ENCODE results near the gene SIGLEC11. TPM values are rescaled to one million over a fixed set of nuclear protein-coding genes. Genes with fewer than 3 reads are reported as not detected.
"Not testable (repeated sequence)": the region's sequence is repeated elsewhere in the genome, so short reads cannot be mapped to it uniquely, and the experiment has no call there.

The SIGLEC11 gene
- total RNA-seq, 4 donors from 2014 or later: 1.2 to 3.9 TPM; not detected in 2

DNA sequence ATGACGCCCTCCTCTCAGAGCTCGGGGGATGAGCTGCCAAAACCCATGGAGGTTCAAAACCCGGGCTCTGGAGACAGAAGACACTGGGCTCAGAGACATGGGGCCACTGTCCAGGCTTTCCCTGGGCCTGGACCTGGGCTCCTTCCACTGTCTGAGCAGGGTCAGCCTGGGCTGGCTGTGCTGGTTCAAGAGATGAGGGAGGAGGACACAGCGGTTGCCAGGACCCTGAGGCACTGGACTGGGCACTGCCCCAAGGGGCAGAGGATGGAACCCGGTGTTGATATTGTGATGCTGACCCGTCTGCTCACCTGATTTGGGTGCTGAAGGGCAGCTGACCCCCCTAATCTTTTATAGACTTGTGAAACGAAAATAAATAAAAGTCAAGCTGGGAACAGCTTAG lies 14.1 kb upstream of the SIGLEC11 start:
- no peak for DNase-seq
- H3K27ac ChIP-seq: no peak overlapping the region
- H3K27me3 ChIP-seq: no peaks in the 10 kb centered on the region
- no peak for TF ChIP-seq POLR2A (IDR thresholded peaks at IDR 0.05)
- TF ChIP-seq, protein P1, sequence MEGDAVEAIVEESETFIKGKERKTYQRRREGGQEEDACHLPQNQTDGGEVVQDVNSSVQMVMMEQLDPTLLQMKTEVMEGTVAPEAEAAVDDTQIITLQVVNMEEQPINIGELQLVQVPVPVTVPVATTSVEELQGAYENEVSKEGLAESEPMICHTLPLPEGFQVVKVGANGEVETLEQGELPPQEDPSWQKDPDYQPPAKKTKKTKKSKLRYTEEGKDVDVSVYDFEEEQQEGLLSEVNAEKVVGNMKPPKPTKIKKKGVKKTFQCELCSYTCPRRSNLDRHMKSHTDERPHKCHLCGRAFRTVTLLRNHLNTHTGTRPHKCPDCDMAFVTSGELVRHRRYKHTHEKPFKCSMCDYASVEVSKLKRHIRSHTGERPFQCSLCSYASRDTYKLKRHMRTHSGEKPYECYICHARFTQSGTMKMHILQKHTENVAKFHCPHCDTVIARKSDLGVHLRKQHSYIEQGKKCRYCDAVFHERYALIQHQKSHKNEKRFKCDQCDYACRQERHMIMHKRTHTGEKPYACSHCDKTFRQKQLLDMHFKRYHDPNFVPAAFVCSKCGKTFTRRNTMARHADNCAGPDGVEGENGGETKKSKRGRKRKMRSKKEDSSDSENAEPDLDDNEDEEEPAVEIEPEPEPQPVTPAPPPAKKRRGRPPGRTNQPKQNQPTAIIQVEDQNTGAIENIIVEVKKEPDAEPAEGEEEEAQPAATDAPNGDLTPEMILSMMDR (IDR thresholded peaks at IDR 0.05): no peak
- no peak overlapping the region for H3K4me3 ChIP-seq
- H3K4me1 ChIP-seq: no peaks in the 10 kb centered on the region
- no peaks in the 10 kb centered on the region for H3K36me3 ChIP-seq
- intact Hi-C loops (cut with DNase I; ENCODE audit: low total_unique reads): no loop called here
- no peaks in the 10 kb centered on the region for H3K9me3 ChIP-seq

DNA sequence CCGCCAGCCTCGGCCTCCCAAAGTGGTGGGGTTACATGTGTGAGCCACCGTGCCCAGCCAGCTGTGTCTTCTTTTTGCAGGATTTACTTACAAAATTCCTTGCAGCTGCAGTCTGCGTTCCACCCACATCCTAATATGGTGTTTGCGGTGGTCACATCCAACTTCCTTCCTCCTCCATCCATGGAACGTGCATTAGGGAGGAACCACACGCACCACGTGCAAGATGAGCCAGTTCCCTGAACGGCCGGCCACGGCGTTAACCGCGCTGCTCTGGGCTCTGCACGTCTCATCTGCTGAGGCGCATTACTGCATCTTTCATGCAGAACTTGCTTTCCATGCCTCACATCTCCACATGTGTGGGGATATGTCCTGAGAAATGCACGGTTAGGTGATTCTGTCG lies 13.0 kb upstream of the SIGLEC11 start:
- no peak overlapping the region for H3K27ac ChIP-seq
- H3K4me3 ChIP-seq: no peak overlapping the region
- intact Hi-C loops (cut with DNase I; ENCODE audit: low total_unique reads): no loop called here
- H3K36me3 ChIP-seq: no peaks in the 10 kb centered on the region
- TF ChIP-seq, protein P1 (IDR thresholded peaks at IDR 0.05): no peak
- no peak for TF ChIP-seq POLR2A (IDR thresholded peaks at IDR 0.05)
- H3K9me3 ChIP-seq: no peaks in the 10 kb centered on the region
- H3K4me1 ChIP-seq: no peaks in the 10 kb centered on the region
- H3K27me3 ChIP-seq: peaks cover 0 to 2% of the 10 kb centered on the region in 2 donors
- no peak for DNase-seq

DNA sequence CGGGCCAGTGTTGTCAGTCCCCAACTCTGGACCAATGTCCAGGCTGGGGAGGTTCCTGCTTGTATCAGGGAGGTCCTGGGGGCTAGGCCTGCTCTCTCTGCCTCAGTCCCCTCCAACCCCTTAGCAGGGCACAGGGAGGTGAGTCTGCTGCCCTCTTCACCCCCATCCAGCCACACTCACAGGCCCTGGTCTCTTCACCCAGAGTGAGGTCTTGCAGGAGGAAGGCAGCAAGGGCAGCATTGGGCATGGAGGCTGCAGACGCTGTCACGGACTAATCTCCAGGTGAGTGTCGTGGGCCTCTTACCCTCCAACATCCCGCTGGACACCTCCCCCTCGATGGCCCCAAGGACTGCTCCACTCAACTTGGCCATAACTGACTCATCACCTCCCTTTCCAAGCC lies 11.9 kb upstream of the SIGLEC11 start:
- no peak for TF ChIP-seq POLR2A (IDR thresholded peaks at IDR 0.05)
- TF ChIP-seq, protein P1 (IDR thresholded peaks at IDR 0.05): no peak
- Histone ChIP-seq H3K27ac (no peak overlapping the region), H3K36me3 (no peaks in the 10 kb centered on the region), H3K4me3 (no peak overlapping the region), H3K27me3 (peaks cover 0 to 12% of the 10 kb centered on the region in 2 donors), H3K4me1 (no peaks in the 10 kb centered on the region), H3K9me3 (no peaks in the 10 kb centered on the region)
- intact Hi-C loops (cut with DNase I; ENCODE audit: low total_unique reads): no loop called here
- no peak for DNase-seq

DNA sequence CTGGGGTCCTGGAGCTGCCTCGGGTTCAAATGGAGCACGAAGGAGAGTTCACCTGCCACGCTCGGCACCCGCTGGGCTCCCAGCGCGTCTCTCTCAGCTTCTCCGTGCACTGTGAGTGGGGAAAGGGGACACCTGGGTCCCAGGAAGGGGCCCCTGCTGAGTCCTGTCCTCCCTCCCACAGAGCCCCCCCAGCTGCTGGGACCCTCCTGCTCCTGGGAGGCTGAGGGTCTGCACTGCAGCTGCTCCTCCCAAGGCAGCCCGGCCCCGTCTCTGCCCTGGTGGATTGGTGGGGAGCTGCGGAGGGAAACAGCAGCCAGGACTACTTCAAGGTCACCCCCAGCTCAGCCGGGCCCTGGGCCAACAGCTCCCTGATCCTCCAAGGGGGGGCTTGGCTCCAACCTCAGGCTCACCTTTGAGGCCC lies 11.0 kb upstream of the SIGLEC11 start:
- DNase-seq: no peak
- no peak overlapping the region for H3K4me3 ChIP-seq
- TF ChIP-seq POLR2A (IDR thresholded peaks at IDR 0.05): no peak
- TF ChIP-seq, protein P1 (IDR thresholded peaks at IDR 0.05): no peak
- intact Hi-C loops (cut with DNase I; ENCODE audit: low total_unique reads): no loop called here
- H3K4me1 ChIP-seq: no peaks in the 10 kb centered on the region
- no peaks in the 10 kb centered on the region for H3K36me3 ChIP-seq
- no peaks in the 10 kb centered on the region for H3K9me3 ChIP-seq
- peaks cover 0 to 16% of the 10 kb centered on the region in 2 donors for H3K27me3 ChIP-seq
- H3K27ac ChIP-seq: no peak overlapping the region

DNA sequence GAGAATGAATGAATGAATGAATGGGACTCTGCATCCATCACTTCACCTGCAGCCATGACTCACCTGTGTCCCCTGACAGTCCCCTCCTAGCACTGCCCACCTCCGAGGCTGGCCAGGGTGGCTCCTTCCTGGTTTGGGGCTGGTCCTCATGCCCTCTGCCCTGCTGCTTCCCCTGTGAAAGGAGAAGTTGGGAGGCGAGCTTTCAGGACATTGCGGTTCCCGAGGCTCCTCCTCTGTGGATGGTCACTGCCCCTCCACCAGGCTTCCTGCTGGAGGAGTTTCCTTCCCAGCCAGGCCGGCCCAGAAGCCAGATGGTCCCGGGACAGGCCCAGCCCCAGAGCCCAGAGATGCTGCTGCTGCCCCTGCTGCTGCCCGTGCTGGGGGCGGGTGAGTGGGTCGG lies 8.4 kb upstream of the SIGLEC11 start:
- H3K4me1 ChIP-seq; DNase-seq; H3K36me3 ChIP-seq; H3K9me3 ChIP-seq; intact Hi-C loops (cut with DNase I; ENCODE audit: low total_unique reads); H3K27ac ChIP-seq; H3K4me3 ChIP-seq: not testable (repeated sequence)
- peaks cover 0 to 16% of the 10 kb centered on the region in 2 donors for H3K27me3 ChIP-seq

All from uterus (tissue), 4 donors.